Measurements from ENCODE around the gene QSER1. TPM values are rescaled to one million over a fixed set of nuclear protein-coding genes. Genes with fewer than 3 reads are reported as not detected.

The QSER1 gene
- total RNA-seq, 2 donors from 2014 or later: 27.7 to 36.1 TPM

DNA sequence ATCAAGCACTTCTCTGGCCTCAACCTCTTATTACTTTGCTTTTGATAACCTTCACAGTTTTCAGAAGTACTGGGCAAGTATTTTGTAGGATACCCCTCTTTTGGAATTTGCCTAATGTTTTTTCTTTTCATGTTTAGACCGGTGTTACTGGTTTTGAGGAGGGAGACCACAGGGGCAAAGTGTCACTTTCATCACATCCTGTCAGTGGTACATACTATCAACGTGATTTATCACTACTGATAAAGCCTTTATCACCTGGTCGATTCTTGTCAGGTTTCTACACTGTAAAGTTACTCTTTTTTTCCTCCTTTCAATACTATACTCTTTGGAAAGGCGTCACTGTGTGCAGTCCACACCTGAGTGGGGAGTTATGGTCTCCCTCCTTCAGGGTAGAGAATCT is 26.7 kb downstream of the QSER1 start:
- Histone ChIP-seq H3K27ac (no peak overlapping the region), H3K36me3 (replicated peaks in 1 of 2; ENCODE audit: insufficient read depth in 1 of 2, low read depth in 2 of 2) (no peaks in the 10 kb centered on the region), H3K4me1 (peaks cover 8% of the 10 kb centered on the region), H3K4me3 (no peak overlapping the region), H3K27me3 (no peaks in the 10 kb centered on the region), H3K9me3 (no peaks in the 10 kb centered on the region)
- no peak for DNase-seq
- WGBS, 2 donors: 25 to 29% methylated on average over 4 of the region's 4 CpGs
- no peak for TF ChIP-seq POLR2A (IDR thresholded peaks at IDR 0.05)
- TF ChIP-seq, protein P1, sequence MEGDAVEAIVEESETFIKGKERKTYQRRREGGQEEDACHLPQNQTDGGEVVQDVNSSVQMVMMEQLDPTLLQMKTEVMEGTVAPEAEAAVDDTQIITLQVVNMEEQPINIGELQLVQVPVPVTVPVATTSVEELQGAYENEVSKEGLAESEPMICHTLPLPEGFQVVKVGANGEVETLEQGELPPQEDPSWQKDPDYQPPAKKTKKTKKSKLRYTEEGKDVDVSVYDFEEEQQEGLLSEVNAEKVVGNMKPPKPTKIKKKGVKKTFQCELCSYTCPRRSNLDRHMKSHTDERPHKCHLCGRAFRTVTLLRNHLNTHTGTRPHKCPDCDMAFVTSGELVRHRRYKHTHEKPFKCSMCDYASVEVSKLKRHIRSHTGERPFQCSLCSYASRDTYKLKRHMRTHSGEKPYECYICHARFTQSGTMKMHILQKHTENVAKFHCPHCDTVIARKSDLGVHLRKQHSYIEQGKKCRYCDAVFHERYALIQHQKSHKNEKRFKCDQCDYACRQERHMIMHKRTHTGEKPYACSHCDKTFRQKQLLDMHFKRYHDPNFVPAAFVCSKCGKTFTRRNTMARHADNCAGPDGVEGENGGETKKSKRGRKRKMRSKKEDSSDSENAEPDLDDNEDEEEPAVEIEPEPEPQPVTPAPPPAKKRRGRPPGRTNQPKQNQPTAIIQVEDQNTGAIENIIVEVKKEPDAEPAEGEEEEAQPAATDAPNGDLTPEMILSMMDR (IDR thresholded peaks at IDR 0.05): no peak
- no peak for ATAC-seq
- intact Hi-C loops (cut with DNase I): no loop called here

DNA sequence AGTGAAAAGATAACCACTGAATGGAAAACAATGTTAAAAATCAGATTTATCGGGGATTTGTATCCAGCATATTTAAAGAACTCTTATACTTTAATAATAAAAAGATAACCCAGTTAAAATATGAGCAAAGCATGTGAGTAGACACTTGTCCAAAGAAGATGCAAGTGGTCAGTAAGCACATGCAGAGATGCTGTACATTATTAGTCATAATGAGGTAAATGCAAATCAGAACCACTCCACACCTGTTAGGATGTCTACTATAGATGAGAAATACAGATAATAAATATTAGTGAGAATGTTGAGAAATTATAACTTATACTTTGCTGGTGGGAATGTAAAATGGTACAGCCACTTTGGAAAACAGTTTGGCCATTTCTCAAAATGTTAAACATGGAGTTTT is 28.0 kb downstream of the QSER1 start:
- ATAC-seq: no peak
- no peak overlapping the region for H3K4me3 ChIP-seq
- no peaks in the 10 kb centered on the region for H3K36me3 ChIP-seq (replicated peaks in 1 of 2; ENCODE audit: insufficient read depth in 1 of 2, low read depth in 2 of 2)
- 85 to 90% methylated on average over 1 of the region's 1 CpG for WGBS, 2 donors
- TF ChIP-seq, protein P1 (IDR thresholded peaks at IDR 0.05): no peak
- no peak for TF ChIP-seq POLR2A (IDR thresholded peaks at IDR 0.05)
- H3K27me3 ChIP-seq: no peaks in the 10 kb centered on the region
- no peaks in the 10 kb centered on the region for H3K9me3 ChIP-seq
- no peak overlapping the region for H3K27ac ChIP-seq
- intact Hi-C loops (cut with DNase I): no loop called here
- peaks cover 8% of the 10 kb centered on the region for H3K4me1 ChIP-seq
- DNase-seq: no peak

DNA sequence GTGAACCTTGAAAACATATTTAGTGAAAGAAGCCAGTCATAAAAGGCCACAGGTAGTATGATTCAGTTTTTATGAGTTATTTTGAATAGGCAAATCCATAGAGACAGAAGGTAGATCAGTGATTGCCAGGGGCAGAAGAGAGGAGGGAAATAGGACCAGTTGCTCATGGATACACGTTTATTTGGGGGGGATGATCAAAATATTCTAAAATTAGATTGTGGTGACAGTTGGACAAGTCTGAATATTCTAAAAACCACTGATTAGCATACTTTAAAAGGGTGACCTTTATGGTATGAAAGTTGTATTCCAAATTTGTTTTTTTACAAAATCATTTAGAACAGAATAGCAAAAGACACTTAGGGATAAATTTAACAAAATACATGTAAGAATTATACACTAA is 28.6 kb downstream of the QSER1 start:
- Histone ChIP-seq H3K4me3 (no peak overlapping the region), H3K27ac (no peak overlapping the region), H3K27me3 (no peaks in the 10 kb centered on the region), H3K9me3 (no peaks in the 10 kb centered on the region), H3K36me3 (replicated peaks in 1 of 2; ENCODE audit: insufficient read depth in 1 of 2, low read depth in 2 of 2) (no peaks in the 10 kb centered on the region), H3K4me1 (peaks cover 8% of the 10 kb centered on the region)
- 58 to 65% methylated on average over 1 of the region's 1 CpG for WGBS, 2 donors
- no peak for TF ChIP-seq POLR2A (IDR thresholded peaks at IDR 0.05)
- TF ChIP-seq, protein P1 (IDR thresholded peaks at IDR 0.05): no peak
- no peak for ATAC-seq
- intact Hi-C loops (cut with DNase I): no loop called here
- DNase-seq: no peak

DNA sequence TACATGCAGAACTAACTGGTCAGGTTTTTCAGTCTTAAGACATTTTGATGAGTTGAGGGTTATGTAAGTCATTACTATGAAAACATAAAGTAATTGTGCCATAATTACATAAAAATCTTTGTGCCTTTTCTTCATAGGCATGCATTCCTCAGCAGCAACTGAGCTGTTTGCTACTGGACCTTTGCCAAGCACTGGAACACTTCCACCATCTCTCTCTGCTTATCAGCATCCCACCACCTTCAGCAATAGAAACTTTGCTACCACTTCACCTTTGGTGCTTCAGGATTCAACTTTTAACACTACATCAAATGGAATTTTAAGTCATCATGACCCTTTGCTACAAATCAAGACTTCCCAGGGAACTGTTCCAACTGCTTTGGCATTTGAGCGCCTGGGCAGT is 39.0 kb downstream of the QSER1 start:
- WGBS, 2 donors: 86 to 100% methylated on average over 1 of the region's 1 CpG
- ATAC-seq (no peak), DNase-seq (no peak)
- Histone ChIP-seq H3K9me3 (no peaks in the 10 kb centered on the region), H3K4me3 (no peak overlapping the region), H3K27ac (no peak overlapping the region), H3K36me3 (replicated peaks in 1 of 2; ENCODE audit: insufficient read depth in 1 of 2, low read depth in 2 of 2) (peaks cover 0 to 17% of the 10 kb centered on the region in 2 donors), H3K27me3 (no peaks in the 10 kb centered on the region), H3K4me1 (no peaks in the 10 kb centered on the region)
- TF ChIP-seq, protein P1 (IDR thresholded peaks at IDR 0.05): no peak
- no peak for TF ChIP-seq POLR2A (IDR thresholded peaks at IDR 0.05)
- intact Hi-C loops (cut with DNase I): no loop called here

DNA sequence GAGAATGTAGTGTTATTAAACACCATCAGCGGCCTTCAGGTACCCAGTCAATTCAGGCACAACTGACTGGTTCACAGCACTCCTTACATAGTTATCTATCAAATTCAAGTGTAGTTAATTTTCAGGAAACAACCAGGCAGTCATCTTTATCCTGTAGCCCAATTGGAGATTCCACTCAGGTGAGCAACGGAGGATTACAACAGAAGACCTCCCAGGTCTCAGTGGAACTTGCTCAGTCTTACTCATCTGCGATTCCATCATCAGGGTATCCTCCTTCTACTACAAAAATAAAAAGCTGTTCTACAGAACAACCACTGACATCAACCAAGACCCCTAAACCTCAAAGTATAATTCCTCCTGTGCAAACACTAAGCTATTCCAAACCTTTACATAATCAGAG is 39.6 kb downstream of the QSER1 start:
- ATAC-seq (no peak), DNase-seq (no peak)
- Histone ChIP-seq H3K4me3 (no peak overlapping the region), H3K4me1 (no peaks in the 10 kb centered on the region), H3K9me3 (no peaks in the 10 kb centered on the region), H3K27me3 (no peaks in the 10 kb centered on the region), H3K36me3 (replicated peaks in 1 of 2; ENCODE audit: insufficient read depth in 1 of 2, low read depth in 2 of 2) (peaks cover 0 to 17% of the 10 kb centered on the region in 2 donors), H3K27ac (no peak overlapping the region)
- TF ChIP-seq, protein P1 (IDR thresholded peaks at IDR 0.05): no peak
- no peak for TF ChIP-seq POLR2A (IDR thresholded peaks at IDR 0.05)
- intact Hi-C loops (cut with DNase I): no loop called here
- 95 to 99% methylated on average over 3 of the region's 3 CpGs for WGBS, 2 donors

Data from body of pancreas (tissue), 4 donors.